HFFc6 (cell line): Measurements from ENCODE around the gene SSR1. TPM values are rescaled to one million over a fixed set of nuclear protein-coding genes. Genes with fewer than 3 reads are reported as not detected.
"Not testable (repeated sequence)": the region's sequence is repeated elsewhere in the genome, so short reads cannot be mapped to it uniquely, and the experiment has no call there.

ENCODE experiments used
- DNase-seq: peaks from one replicate; pipeline ENCODE4 v3.0.0-alpha.2; 2018
- H3K27ac Mint-ChIP-seq: 2 replicates; pipeline ENCODE4 v1.8.0; 2020; ENCODE audit warnings: mild to moderate bottlenecking, mixed read lengths
- H3K27me3 Mint-ChIP-seq: 2 replicates; pipeline ENCODE4 v1.8.0; 2021; ENCODE audit warnings: mild to moderate bottlenecking, moderate library complexity, mixed read lengths; ENCODE audit not compliant: insufficient read depth
- H3K36me3 Mint-ChIP-seq: 2 replicates; pipeline ENCODE4 v1.8.0; 2021; ENCODE audit warnings: low read depth, mixed read lengths
- H3K4me1 Mint-ChIP-seq: 2 replicates; pipeline ENCODE4 v1.8.0; 2020; ENCODE audit warnings: low read depth, mixed read lengths
- H3K4me3 Mint-ChIP-seq: 2 replicates; pipeline ENCODE4 v1.8.0; 2020; ENCODE audit warnings: mild to moderate bottlenecking, moderate library complexity, mixed read lengths
- H3K9me3 Mint-ChIP-seq: 2 replicates; pipeline ENCODE4 v1.8.0; 2020; ENCODE audit warnings: mild to moderate bottlenecking, mixed read lengths
- long read RNA-seq: library from polyadenylated mRNA; unstranded; transcript quantifications from one replicate; pipeline ENCODE4 v2.0.0, GENCODE V29; 2019
- total RNA-seq, 6 experiments: library from RNA; stranded (reverse); fragmentation: NEBNext Ultra II Directional; extraction: Animal tissue kit (Norgen Biotek cat#: 25700); gene quantifications; 2 replicates in 1 of 6; 3 replicates in 5 of 6; pipeline ENCODE4 v1.2.3, GENCODE V29; 2021
- TF ChIP-seq, protein P1 (sequence below): fragments of 200-600 bp; sonication (generic); IDR thresholded peaks from 2 replicates; pipeline ENCODE4 v1.5.0; 2021; ENCODE audit warnings: antibody characterized with exemption, mild to moderate bottlenecking

Gene SSR1
- 100 to 1,000 TPM; 279 to 334 (median 307) TPM for total RNA-seq
- long read RNA-seq, full-length matches to known transcripts = 259 of 367 reads
- long read RNA-seq, partial matches to known transcripts = 21 of 367 reads
- long read RNA-seq, other reads (novel, unspliced or antisense) = 87 of 367 reads

DNA sequence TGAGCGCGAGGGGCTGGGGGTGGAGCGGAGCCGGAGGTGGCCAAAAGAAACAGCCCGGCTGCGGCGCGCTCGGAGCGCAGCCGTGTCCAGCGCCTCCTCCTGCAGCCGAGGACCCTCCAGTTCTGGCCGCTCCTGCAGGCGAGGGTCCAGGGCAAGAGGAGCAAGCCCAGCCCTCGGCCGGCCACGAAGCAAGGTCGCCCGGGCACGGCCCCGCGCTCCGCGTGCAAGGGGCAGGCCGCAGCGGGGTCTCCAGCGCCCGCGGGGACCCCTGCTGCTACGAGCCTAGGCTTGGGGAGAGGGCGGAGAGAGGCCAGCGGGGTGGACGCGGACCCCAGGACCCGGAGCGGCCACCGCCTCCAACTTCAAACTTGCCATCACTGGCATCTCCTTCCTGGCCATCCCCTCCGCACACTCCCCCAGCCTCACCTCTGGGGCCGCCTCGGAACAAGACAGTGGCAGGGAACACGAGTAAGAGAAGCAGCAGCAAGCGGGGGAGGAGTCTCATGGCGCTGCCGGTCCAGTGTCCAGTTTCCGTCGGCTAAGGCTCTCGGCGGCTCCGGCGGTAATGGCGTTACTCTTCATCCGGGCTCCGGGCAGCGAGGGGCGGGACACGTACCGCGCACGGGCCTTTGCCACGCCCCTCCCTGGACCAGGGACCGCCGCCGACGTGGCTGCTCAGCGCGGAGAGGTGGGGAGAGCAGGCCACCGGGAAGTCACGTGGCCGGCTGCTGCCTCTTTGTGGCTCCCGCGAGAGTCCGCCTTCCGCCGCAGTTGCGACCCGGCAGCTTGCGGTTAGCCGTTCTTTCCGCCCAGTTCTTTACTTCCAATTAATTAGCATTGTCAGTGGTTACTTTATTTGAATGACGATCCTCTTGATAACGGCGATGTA lies at the start of gene SSR1:
SSR1 (minus strand) TSS at position 584 of the 889 bp plus-strand sequence; CDS start at position 505, 79 bp downstream.
- Mint-ChIP-seq H3K4me3 (peak within 1 kb of the TSS; percentile 99), H3K4me1 (peaks cover 43% of the 10 kb centered on the region), H3K36me3 (peaks cover 25% of the 10 kb centered on the region), H3K27me3 (no peaks in the 10 kb centered on the region; the same call in none of the 2 replicates), H3K9me3 (no peaks in the 10 kb centered on the region), H3K27ac (peak within 1 kb of the TSS; percentile 94)
- TF ChIP-seq, protein P1, sequence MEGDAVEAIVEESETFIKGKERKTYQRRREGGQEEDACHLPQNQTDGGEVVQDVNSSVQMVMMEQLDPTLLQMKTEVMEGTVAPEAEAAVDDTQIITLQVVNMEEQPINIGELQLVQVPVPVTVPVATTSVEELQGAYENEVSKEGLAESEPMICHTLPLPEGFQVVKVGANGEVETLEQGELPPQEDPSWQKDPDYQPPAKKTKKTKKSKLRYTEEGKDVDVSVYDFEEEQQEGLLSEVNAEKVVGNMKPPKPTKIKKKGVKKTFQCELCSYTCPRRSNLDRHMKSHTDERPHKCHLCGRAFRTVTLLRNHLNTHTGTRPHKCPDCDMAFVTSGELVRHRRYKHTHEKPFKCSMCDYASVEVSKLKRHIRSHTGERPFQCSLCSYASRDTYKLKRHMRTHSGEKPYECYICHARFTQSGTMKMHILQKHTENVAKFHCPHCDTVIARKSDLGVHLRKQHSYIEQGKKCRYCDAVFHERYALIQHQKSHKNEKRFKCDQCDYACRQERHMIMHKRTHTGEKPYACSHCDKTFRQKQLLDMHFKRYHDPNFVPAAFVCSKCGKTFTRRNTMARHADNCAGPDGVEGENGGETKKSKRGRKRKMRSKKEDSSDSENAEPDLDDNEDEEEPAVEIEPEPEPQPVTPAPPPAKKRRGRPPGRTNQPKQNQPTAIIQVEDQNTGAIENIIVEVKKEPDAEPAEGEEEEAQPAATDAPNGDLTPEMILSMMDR = no peak
- DNase-seq = peak; percentile 96

DNA sequence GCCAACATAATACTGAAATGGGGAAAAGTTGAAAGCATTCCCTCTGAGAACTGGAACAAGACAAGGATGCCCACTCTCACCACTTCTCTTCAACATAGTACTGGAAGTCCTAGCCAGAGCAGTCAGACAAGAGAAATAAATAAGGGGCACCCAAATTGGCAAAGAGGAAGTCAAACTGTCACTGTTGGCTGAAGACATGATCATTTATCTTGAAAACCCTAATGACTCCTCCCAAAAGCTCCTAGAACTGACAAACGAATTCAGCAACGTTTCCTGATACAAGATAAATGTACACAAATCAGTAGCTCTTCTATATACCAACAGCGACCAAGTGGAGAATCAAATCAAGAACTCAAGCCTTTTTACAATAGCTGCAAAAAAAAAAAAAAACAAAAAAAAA lies 38.9 kb upstream of the SSR1 start:
- H3K27me3 Mint-ChIP-seq = peaks cover 12% of the 10 kb centered on the region
- not testable (repeated sequence) for H3K9me3 Mint-ChIP-seq, H3K4me1 Mint-ChIP-seq, H3K36me3 Mint-ChIP-seq, H3K4me3 Mint-ChIP-seq, H3K27ac Mint-ChIP-seq, DNase-seq

DNA sequence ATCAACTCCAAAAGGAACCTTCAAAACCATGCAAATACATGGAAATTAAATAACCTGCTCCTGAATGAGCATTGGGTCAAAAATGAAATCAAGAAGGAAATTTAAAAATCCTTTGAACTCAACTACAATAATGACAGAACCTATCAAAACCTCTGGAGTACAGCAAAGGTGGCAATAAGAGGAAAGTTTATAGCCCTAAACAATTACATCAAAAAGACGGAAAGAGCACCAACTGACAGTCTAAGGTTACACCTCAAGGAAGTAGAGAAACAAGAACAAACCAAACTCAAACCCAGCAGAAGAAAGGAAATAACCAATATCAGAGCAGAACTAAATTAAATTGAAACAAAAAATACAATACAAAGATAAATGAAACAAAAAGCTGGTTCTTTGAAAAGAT lies 37.6 kb upstream of the SSR1 start:
- H3K4me3 Mint-ChIP-seq, H3K36me3 Mint-ChIP-seq, H3K9me3 Mint-ChIP-seq, H3K27me3 Mint-ChIP-seq, H3K27ac Mint-ChIP-seq, DNase-seq, H3K4me1 Mint-ChIP-seq: not testable (repeated sequence)

DNA sequence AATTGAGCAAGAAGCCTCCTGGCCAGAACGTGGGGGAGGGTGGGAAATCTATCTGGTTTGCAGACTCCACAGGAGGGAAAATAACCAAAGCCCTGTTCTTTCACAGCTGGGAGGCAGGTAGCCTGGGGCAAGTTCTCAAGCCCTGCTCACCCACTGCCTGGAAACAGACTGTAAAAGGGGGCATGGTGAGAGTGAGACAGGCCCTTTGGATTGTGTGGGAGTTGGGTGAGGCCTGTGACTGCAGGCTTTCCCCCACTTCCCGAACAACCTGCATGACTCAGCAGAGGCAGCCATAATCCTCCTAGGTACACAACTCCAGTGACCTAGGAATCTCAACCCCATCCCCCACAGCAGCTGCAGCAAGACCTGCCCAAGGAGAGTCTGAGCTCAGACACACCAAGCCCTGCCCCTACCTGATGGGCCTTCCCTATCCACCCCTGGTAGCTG lies 34.6 kb upstream of the SSR1 start:
- not testable (repeated sequence) for H3K27ac Mint-ChIP-seq, DNase-seq, H3K4me1 Mint-ChIP-seq, H3K9me3 Mint-ChIP-seq, H3K4me3 Mint-ChIP-seq, H3K36me3 Mint-ChIP-seq
- H3K27me3 Mint-ChIP-seq = peaks cover 14% of the 10 kb centered on the region

DNA sequence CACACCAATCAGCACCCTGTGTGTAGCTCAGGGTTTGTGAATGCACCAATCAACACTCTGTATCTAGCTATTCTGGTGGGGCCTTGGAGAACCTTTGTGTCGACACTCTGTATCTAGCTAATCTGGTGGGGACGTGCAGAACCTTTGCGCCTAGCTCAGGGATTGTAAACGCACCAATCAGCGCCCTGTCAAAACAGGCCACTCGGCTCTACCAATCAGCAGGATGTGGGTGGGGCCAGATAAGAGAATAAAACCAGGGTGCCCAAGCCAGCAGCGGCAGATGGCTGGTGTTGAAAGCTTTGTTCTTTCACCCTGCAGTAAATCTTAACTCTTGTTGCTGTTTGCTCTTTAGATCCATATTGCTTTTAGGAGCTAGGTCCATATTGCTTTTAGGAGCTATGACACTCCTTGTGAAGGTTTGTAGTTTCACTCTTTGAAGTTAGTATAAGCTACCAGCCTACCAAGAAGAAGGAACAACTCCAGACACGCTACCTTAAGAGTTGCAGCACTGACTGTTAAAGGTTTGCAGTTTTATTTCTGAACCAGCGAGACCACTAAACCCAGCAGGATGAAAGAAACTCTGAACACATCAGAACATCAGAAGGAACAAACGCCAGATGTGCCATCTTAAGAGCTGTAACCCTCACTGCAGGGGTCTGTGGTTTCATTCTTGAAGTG lies 31.9 kb upstream of the SSR1 start:
- not testable (repeated sequence) for DNase-seq, H3K27ac Mint-ChIP-seq, H3K36me3 Mint-ChIP-seq, H3K4me1 Mint-ChIP-seq, H3K9me3 Mint-ChIP-seq, H3K4me3 Mint-ChIP-seq
- H3K27me3 Mint-ChIP-seq = peaks cover 14% of the 10 kb centered on the region

DNA sequence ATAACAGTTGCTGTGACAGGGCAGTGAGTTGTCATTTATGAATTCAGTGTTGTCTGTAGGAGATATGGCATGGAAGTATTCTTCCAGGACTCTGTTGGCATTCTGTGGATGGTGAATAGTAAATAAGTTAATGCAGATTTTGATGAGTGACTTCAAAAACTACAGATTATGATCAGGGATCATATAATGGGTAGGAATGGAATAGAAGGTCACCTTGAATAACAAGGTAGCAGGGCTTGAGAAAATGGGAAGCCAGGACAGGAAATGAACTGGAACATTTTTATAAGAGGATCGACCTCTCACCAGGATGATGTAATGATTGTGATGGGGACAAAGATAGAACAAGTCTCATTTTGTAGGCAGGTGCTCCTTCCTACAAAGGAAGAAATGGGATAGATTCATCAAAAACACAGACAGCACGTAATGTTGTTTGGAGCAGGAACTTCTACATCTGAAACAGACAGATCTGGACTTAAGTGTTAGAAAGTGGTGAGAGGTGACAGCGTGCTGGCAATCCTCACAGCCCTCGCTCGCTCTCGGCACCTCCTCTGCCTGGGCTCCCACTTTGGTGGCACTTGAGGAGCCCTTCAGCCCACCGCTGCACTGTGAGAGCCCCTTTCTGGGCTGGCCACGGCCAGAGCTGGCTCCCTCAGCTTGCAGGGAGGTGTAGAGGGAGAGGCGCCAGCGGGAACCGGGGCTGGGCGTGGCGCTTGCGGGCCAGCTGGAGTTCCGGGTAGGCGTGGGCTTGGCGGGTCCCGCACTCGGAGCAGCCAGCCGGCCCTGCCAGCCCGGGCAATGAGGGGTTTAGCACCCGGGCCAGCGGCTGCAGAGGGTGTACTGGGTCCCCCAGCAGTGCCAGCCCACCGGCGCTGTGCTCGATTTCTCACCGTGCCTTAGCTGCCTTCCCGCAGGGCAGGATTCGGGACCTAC lies 30.8 kb upstream of the SSR1 start:
- no peak overlapping the region for H3K27ac Mint-ChIP-seq
- TF ChIP-seq, protein P1 = no peak
- no peak overlapping the region for H3K4me3 Mint-ChIP-seq
- H3K27me3 Mint-ChIP-seq = peaks cover 18% of the 10 kb centered on the region
- H3K36me3 Mint-ChIP-seq = no peaks in the 10 kb centered on the region
- no peak for DNase-seq
- peaks cover 6% of the 10 kb centered on the region for H3K4me1 Mint-ChIP-seq
- no peaks in the 10 kb centered on the region for H3K9me3 Mint-ChIP-seq
